Neural cell (in vitro differentiated cells): ENCODE measurements around the gene HOXD8. TPM values are rescaled to one million over a fixed set of nuclear protein-coding genes. Genes with fewer than 3 reads are reported as not detected.

Experiments used
- H2AFZ ChIP-seq: fragments of 200-600, 300-800 bp; sonication (generic), shearing (Covaris generic); 2 replicates; pipeline ENCODE4 v1.6.0; 2014; ENCODE audit warnings: low read depth, mild to moderate bottlenecking, antibody characterized with exemption, low read length, moderate library complexity
- H3F3A ChIP-seq: fragments of 200-600 bp; shearing (Covaris generic); 2 replicates; pipeline ENCODE4 v1.6.1; 2016; ENCODE audit warnings: mild to moderate bottlenecking, moderate library complexity, mixed read lengths, antibody characterized with exemption, low read length; ENCODE audit not compliant: insufficient read depth, poor library complexity, severe bottlenecking
- H3K27ac ChIP-seq: fragments of 200-600, 300-800 bp; sonication (generic), shearing (Covaris generic); 2 replicates; pipeline ENCODE4 v1.5.1; 2014; ENCODE audit warnings: mild to moderate bottlenecking, low read length, moderate library complexity
- H3K27me3 ChIP-seq: fragments of 300-800, 200-600 bp; sonication (generic), shearing (Covaris generic); 2 replicates; pipeline ENCODE4 v1.6.0; 2014; ENCODE audit warnings: mild to moderate bottlenecking, low read depth, low read length, moderate library complexity; ENCODE audit not compliant: insufficient read depth
- H3K36me3 ChIP-seq: fragments of 300-800, 200-600 bp; sonication (generic), shearing (Covaris generic); 2 replicates; pipeline ENCODE4 v1.5.1; 2014; ENCODE audit warnings: mild to moderate bottlenecking, antibody characterized with exemption, low read length, moderate library complexity; ENCODE audit not compliant: insufficient read depth
- H3K4me2 ChIP-seq: fragments of 300-800, 200-600 bp; sonication (generic), shearing (Covaris generic); 2 replicates; pipeline ENCODE4 v1.6.0; 2014; ENCODE audit warnings: mild to moderate bottlenecking, low read length
- H3K4me3 ChIP-seq: fragments of 300-800, 200-600 bp; sonication (generic), shearing (Covaris generic); 2 replicates; pipeline ENCODE4 v1.5.1; 2014; ENCODE audit warnings: mild to moderate bottlenecking, low read length, moderate library complexity
- H3K79me2 ChIP-seq: fragments of 200-600 bp; shearing (Covaris generic); replicated peaks from 2 replicates; pipeline ENCODE4 v1.6.0; 2014; ENCODE audit warnings: mild to moderate bottlenecking, low read length, moderate library complexity; ENCODE audit not compliant: insufficient read depth
- H3K9ac ChIP-seq: fragments of 300-800, 200-600 bp; sonication (generic), shearing (Covaris generic); 2 replicates; pipeline ENCODE4 v1.6.1; 2016; ENCODE audit warnings: mild to moderate bottlenecking, low read length, mixed read lengths
- H3K9me2 ChIP-seq: fragments of 200-600 bp; shearing (Covaris generic); 2 replicates; pipeline ENCODE4 v1.6.1; 2016; ENCODE audit warnings: mild to moderate bottlenecking, low read length, mixed read lengths; ENCODE audit not compliant: insufficient read depth
- H3K9me3 ChIP-seq: fragments of 200-600, 300-800 bp; sonication (generic), shearing (Covaris generic); 2 replicates; pipeline ENCODE4 v1.6.1; 2016; ENCODE audit warnings: mild to moderate bottlenecking, mixed run types, low read length, moderate library complexity, mixed read lengths
- H4K20me1 ChIP-seq: fragments of 200-600 bp; shearing (Covaris generic); 2 replicates; pipeline ENCODE4 v1.6.1; 2016; ENCODE audit warnings: mild to moderate bottlenecking, mixed run types; ENCODE audit not compliant: insufficient read depth
- EP300 ChIP-seq: fragments of 450-650 bp; conservative IDR thresholded peaks from 2 replicates; pipeline ENCODE4 v1.6.1; 2014; ENCODE audit warnings: antibody characterized with exemption, mild to moderate bottlenecking, moderate library complexity; ENCODE audit not compliant: poor library complexity, severe bottlenecking
- EZH2 ChIP-seq: fragments of 200-600, 300-800 bp; shearing (Covaris generic), sonication (generic); IDR thresholded peaks from 2 replicates; pipeline ENCODE4 v1.6.1; 2014; ENCODE audit warnings: antibody characterized with exemption, low read length, borderline replicate concordance, mild to moderate bottlenecking; ENCODE audit not compliant: insufficient read depth, poor library complexity, severe bottlenecking
- MXI1 ChIP-seq: fragments of 450-650 bp; conservative IDR thresholded peaks from 2 replicates; pipeline ENCODE4 v1.6.1; 2014; ENCODE audit warnings: antibody characterized with exemption, mild to moderate bottlenecking; ENCODE audit not compliant: poor library complexity, severe bottlenecking
- POLR2AphosphoS5 ChIP-seq: IDR thresholded peaks from 2 replicates; pipeline ENCODE4 v1.6.1; 2012
- RAD21 ChIP-seq: fragments of 450-650 bp; conservative IDR thresholded peaks from 2 replicates; pipeline ENCODE4 v1.6.1; 2014; ENCODE audit warnings: antibody characterized with exemption, mild to moderate bottlenecking, moderate library complexity
- SMC3 ChIP-seq: fragments of 450-650 bp; conservative IDR thresholded peaks from 2 replicates; pipeline ENCODE4 v1.6.1; 2014; ENCODE audit warnings: antibody characterized with exemption, mild to moderate bottlenecking, moderate library complexity; ENCODE audit not compliant: poor library complexity
- TAF1 ChIP-seq: IDR thresholded peaks from 2 replicates; pipeline ENCODE4 v1.6.1; 2012; ENCODE audit warnings: low read depth
- polyA plus RNA-seq: library from polyadenylated mRNA; depleted of rRNA; stranded (reverse); fragments of >200 nt; gene quantifications from 2 replicates; pipeline ENCODE4 v1.2.3, GENCODE V29; 2014
- TF ChIP-seq, protein P1 (sequence below): fragments of 450-650 bp; IDR thresholded peaks from 2 replicates; pipeline ENCODE4 v1.5.1; 2014; ENCODE audit warnings: antibody characterized with exemption, mild to moderate bottlenecking, moderate library complexity; ENCODE audit not compliant: poor library complexity, severe bottlenecking
- TF ChIP-seq, protein P2 (sequence below): IDR thresholded peaks from 2 replicates; pipeline ENCODE4 v1.6.1; 2012; ENCODE audit warnings: borderline replicate concordance

HOXD8 gene
- polyA plus RNA-seq, 1 donor from 2014 or later: not detected

DNA sequence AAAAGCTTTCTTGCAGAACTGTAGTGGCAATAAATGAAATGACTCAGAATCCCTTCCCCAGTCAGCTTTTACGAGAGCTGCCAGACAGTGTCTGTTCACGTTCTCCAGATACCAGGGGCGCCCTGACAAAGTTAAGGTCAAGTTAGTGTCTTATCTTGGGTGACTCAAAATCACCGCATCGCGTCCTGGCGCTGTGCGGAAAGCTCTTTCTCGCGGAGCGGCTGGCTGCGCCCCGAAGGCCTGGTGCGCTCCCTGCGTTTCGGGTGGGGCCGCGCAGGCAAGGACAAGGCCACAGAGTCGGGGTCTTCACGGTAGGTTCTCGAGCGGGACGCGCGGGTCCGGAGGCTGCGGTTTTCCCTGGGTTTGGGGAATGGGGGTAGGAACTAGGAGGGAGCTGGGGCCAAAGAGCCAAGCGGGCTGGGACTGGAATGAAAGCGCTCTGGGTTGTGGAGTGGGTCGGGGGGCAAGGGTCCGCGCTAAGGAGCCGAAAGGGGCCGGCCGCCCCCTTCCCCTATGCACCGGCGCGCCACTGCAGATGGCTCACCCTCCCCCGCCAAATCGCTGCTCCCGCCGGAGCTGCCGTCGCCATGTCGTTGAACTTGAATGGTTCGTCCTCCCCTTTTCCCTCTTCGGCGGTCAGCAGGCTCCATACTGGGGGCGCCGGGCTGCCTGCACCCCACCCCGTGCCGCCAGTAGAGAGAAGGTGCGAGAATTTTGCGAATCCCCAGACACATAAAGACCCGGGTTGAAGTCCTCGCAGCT is 25.0 kb upstream of the HOXD8 start:
- Histone ChIP-seq H3K27ac (no peak overlapping the region), H3F3A (no peaks in the 10 kb centered on the region), H2AFZ (no peak overlapping the region), H4K20me1 (no peaks in the 10 kb centered on the region), H3K4me3 (no peak overlapping the region), H3K79me2 (no peaks in the 10 kb centered on the region), H3K9me3 (peaks cover 7% of the 10 kb centered on the region), H3K36me3 (no peaks in the 10 kb centered on the region), H3K9ac (no peak overlapping the region), H3K4me2 (no peak overlapping the region), H3K27me3 (peaks cover 96% of the 10 kb centered on the region), H3K9me2 (no peaks in the 10 kb centered on the region)
- TF ChIP-seq TAF1: no peak
- TF ChIP-seq, protein P1, sequence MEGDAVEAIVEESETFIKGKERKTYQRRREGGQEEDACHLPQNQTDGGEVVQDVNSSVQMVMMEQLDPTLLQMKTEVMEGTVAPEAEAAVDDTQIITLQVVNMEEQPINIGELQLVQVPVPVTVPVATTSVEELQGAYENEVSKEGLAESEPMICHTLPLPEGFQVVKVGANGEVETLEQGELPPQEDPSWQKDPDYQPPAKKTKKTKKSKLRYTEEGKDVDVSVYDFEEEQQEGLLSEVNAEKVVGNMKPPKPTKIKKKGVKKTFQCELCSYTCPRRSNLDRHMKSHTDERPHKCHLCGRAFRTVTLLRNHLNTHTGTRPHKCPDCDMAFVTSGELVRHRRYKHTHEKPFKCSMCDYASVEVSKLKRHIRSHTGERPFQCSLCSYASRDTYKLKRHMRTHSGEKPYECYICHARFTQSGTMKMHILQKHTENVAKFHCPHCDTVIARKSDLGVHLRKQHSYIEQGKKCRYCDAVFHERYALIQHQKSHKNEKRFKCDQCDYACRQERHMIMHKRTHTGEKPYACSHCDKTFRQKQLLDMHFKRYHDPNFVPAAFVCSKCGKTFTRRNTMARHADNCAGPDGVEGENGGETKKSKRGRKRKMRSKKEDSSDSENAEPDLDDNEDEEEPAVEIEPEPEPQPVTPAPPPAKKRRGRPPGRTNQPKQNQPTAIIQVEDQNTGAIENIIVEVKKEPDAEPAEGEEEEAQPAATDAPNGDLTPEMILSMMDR: no peak
- peak; percentile 78 for TF ChIP-seq EZH2

DNA sequence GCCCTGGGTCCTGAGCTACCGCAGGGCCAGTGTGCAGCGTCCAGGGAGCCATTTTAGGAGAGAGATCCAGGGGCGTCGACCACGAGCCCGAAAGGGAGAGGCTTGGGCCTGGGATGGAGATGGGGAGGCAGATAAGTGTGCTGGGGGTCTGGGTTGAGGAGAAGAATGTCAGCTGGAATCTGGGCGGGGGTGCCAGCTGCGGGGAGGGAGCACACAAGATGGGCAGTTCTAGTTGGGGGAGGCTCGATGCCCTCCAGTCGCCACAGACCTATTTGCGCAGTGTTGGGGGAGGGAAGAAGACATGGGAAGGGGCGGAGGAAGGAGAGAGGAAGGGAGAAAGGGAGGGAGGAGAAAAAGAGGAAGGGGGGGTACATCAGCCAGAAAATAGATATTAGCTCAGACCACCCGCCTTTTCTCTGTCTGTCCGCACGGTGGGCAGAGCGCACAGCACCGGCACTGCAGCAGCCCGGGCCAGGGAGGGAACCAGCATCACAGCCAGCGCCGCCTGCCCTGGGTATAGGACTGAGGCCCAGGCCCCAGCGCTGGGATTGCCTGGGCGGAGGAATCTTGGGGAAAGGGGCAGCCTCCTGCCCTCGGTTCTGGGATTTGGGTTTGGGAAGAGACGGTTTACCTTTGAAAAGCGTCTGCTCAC is 24.3 kb upstream of the HOXD8 start:
- no peaks in the 10 kb centered on the region for H4K20me1 ChIP-seq
- H3K4me2 ChIP-seq: no peak overlapping the region
- no peak for TF ChIP-seq TAF1
- TF ChIP-seq RAD21: no peak
- no peak for TF ChIP-seq MXI1
- TF ChIP-seq, protein P2, sequence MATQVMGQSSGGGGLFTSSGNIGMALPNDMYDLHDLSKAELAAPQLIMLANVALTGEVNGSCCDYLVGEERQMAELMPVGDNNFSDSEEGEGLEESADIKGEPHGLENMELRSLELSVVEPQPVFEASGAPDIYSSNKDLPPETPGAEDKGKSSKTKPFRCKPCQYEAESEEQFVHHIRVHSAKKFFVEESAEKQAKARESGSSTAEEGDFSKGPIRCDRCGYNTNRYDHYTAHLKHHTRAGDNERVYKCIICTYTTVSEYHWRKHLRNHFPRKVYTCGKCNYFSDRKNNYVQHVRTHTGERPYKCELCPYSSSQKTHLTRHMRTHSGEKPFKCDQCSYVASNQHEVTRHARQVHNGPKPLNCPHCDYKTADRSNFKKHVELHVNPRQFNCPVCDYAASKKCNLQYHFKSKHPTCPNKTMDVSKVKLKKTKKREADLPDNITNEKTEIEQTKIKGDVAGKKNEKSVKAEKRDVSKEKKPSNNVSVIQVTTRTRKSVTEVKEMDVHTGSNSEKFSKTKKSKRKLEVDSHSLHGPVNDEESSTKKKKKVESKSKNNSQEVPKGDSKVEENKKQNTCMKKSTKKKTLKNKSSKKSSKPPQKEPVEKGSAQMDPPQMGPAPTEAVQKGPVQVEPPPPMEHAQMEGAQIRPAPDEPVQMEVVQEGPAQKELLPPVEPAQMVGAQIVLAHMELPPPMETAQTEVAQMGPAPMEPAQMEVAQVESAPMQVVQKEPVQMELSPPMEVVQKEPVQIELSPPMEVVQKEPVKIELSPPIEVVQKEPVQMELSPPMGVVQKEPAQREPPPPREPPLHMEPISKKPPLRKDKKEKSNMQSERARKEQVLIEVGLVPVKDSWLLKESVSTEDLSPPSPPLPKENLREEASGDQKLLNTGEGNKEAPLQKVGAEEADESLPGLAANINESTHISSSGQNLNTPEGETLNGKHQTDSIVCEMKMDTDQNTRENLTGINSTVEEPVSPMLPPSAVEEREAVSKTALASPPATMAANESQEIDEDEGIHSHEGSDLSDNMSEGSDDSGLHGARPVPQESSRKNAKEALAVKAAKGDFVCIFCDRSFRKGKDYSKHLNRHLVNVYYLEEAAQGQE: no peak
- TF ChIP-seq, protein P1: no peak
- TF ChIP-seq EP300: no peak
- TF ChIP-seq SMC3: no peak
- no peak for TF ChIP-seq POLR2AphosphoS5
- TF ChIP-seq EZH2: no peak
- no peaks in the 10 kb centered on the region for H3K9me2 ChIP-seq
- H2AFZ ChIP-seq: no peak overlapping the region
- peaks cover 96% of the 10 kb centered on the region for H3K27me3 ChIP-seq
- H3K4me3 ChIP-seq: no peak overlapping the region
- no peak overlapping the region for H3K9ac ChIP-seq
- H3K9me3 ChIP-seq: peaks cover 5% of the 10 kb centered on the region
- no peak overlapping the region for H3K27ac ChIP-seq
- H3F3A ChIP-seq: no peaks in the 10 kb centered on the region
- no peaks in the 10 kb centered on the region for H3K36me3 ChIP-seq
- no peaks in the 10 kb centered on the region for H3K79me2 ChIP-seq
